Heart right ventricle (tissue), 16 donors: Measurements from ENCODE around the gene BTBD16. TPM values are rescaled to one million over a fixed set of nuclear protein-coding genes. Genes with fewer than 3 reads are reported as not detected.
A peak's percentile ranks its signal among the peaks of the same experiment; 100 is the strongest.

ENCODE experiments used
- ATAC-seq, 8 donors: fragments of 200-7000 bp; cut with Tn5 transposase; one replicate each; pipeline ENCODE4 v1.9.1; 2020; ENCODE audit warnings: mild to moderate bottlenecking in 8 of 8, moderate library complexity in 8 of 8, moderate number of reproducible peaks in 1 of 8
- DNase-seq, 2 donors: peaks; one replicate each; pipeline ENCODE4 v3.0.0-alpha.2; 2020
- H3K27ac ChIP-seq, 10 donors: fragments of 200-600 bp; sonication (generic) in 2 of 10; one replicate each; pipeline versions ENCODE4 v1.5.0 to v1.8.0; 2020 to 2022; ENCODE audit warnings: mild to moderate bottlenecking in 3 of 10
- H3K27me3 ChIP-seq, 7 donors: fragments of 200-600 bp; one replicate each; pipeline ENCODE4 v1.8.0; 2021 to 2022; ENCODE audit warnings: mild to moderate bottlenecking in 2 of 7
- H3K36me3 ChIP-seq, 9 donors: fragments of 200-600 bp; sonication (generic) in 1 of 9; one replicate each; pipeline versions ENCODE4 v1.5.0 to v1.8.0; 2020 to 2022; ENCODE audit warnings: mild to moderate bottlenecking in 2 of 9
- H3K4me1 ChIP-seq, 9 donors: fragments of 200-600 bp; sonication (generic) in 1 of 9; one replicate each; pipeline versions ENCODE4 v1.5.0 to v1.8.0; 2020 to 2022; ENCODE audit warnings: mild to moderate bottlenecking in 4 of 9
- H3K4me3 ChIP-seq, 10 donors: fragments of 200-600 bp; sonication (generic) in 2 of 10; one replicate each; pipeline versions ENCODE4 v1.5.0 to v1.8.0; 2020 to 2022; ENCODE audit warnings: mild to moderate bottlenecking in 7 of 10, moderate library complexity in 2 of 10
- H3K9me3 ChIP-seq, 11 donors: fragments of 200-600 bp in 10 of 11; sonication (generic) in 2 of 11; one replicate each; pipeline versions ENCODE4 v1.5.0 to v1.8.0; 2013 to 2022; ENCODE audit warnings: mild to moderate bottlenecking in 2 of 11, control low read depth in 1 of 11, moderate library complexity in 1 of 11
- CTCF ChIP-seq, 9 donors: fragments of 200-600 bp; sonication (generic) in 2 of 9; IDR thresholded peaks; one replicate each; pipeline versions ENCODE4 v1.5.0 to v1.8.0; 2021 to 2022; ENCODE audit warnings: antibody characterized with exemption in 9 of 9, mild to moderate bottlenecking in 5 of 9, moderate library complexity in 1 of 9
- WGBS, 2 donors: extraction: QIAGEN DNeasy Blood & Tissue Kit; methylation state at CpG; one replicate each; pipeline ENCODE4 v1.1.7; 2013; ENCODE audit warnings: inconsistent platforms in 1 of 2; 5-methylcytosine and 5-hydroxymethylcytosine counted together
- intact Hi-C, 10 donors: fragments of 100-400 bp; cut with DNase I; formaldehyde crosslinking; loops; one replicate each; pipeline versions ENCODE4 v1.11.1 to v1.14.2; 2022
- polyA plus RNA-seq, 2 donors: library from polyadenylated mRNA; stranded (reverse); fragments of 200-250 nt; gene quantifications; one replicate each; pipeline ENCODE4 v1.2.3, GENCODE V29; 2013
- total RNA-seq, 10 donors: library from RNA; stranded (reverse); fragmentation: NEBNext Ultra II Directional in 3 of 10; extraction: Animal tissue kit (Norgen Biotek cat#: 25700) in 3 of 10; gene quantifications; one replicate each; pipeline versions ENCODE4 v1.2.1 to v1.2.4, GENCODE V29; 2021 to 2023
- donor health status: Arrhythmogenic right ventricular cardiomyopathy.
- donor health status: ischemic (EF 13 %, LVEDD 7.1; RV severe dilation, severe dysfunction).
- donor health status: healthy with polysubstance abuse.
- donor health status: DM: no; HTN: yes; CAD: no.
- donor health status: DM: no; HTN: no; CAD: no.
- donor health status: ischemic (EF 25% LVEDD 6.9; RV normal size, moderate dysfunction).
- donor health status: ischemic (EF 25% LVEDD 5.7; RV mildly dilated, moderate dysfunction).
- donor health status: healthy.
- donor health status: DM: yes; HTN: yes; CAD: no.
- donor health status: Ischemic cardiomyopathy.
- donor health status: ischemic (EF 35%, LVEDD 5.7; RV mildly dilated, moderate dysfunction).
- donor health status: nonischemic (EF 11% LVEDD 7.7; RV severe dilation, severe dysfunction).
- donor health status: DM: yes; HTN: yes; CAD: no.
- donor health status: PGD.
- donor health status: ischemic (EF 29% LVEDD 5.4; RV normal size, mild dysfunction).
- donor health status: nonischemic (EF 23%, LVEDD 6.1; RV moderate dilation, normal function).

The BTBD16 gene
- total and polyA plus RNA-seq, 12 donors = 0.29 to 0.76 TPM; not detected in 10

GRCh38 chr10:122273966-122274545 lies 3.0 kb downstream of the BTBD16 start:
- Histone ChIP-seq H3K4me1 (no peaks in the 10 kb centered on the region), H3K9me3 (no peaks in the 10 kb centered on the region), H3K4me3 (no peak overlapping the region), H3K36me3 (peaks cover 0 to 34% (median 0%) of the 10 kb centered on the region in 9 donors), H3K27ac (no peak overlapping the region), H3K27me3 (no peaks in the 10 kb centered on the region)
- ATAC-seq (no peak), DNase-seq (no peak)
- WGBS, 2 donors = 83 to 84% methylated on average over 10 of the region's 10 CpGs
- TF ChIP-seq CTCF (IDR thresholded peaks at IDR 0.05) = no peak
- intact Hi-C loops = loop anchor here in 1 of 10 donors (10.0 kb wide), 2 partner anchors 129 to 219 kb away; no protein-coding TSS in a partner anchor

- peaks cover 0 to 14% (median 0%) of the 10 kb centered on the region in 9 donors for H3K36me3 ChIP-seq
- no peaks in the 10 kb centered on the region for H3K27me3 ChIP-seq
- peaks cover 0 to 8% (median 0%) of the 10 kb centered on the region in 9 donors for H3K4me1 ChIP-seq
- no peak for TF ChIP-seq CTCF (IDR thresholded peaks at IDR 0.05)
- H3K9me3 ChIP-seq = no peaks in the 10 kb centered on the region
- 84 to 89% methylated on average over 6 of the region's 6 CpGs for WGBS, 2 donors
- no peak overlapping the region for H3K4me3 ChIP-seq
- intact Hi-C loops = loop anchor here in 1 of 10 donors (10.0 kb wide), 2 partner anchors 132 to 222 kb away; no protein-coding TSS in a partner anchor
- H3K27ac ChIP-seq = no peak overlapping the region
- DNase-seq (no peak), ATAC-seq (peak in 1 of 8 donors; percentile 41)
Measured at GRCh38 chr10:122276611-122277208, 5.6 kb downstream of the BTBD16 start.

GRCh38 chr10:122277526-122278136 lies 6.5 kb downstream of the BTBD16 start:
- DNase-seq (no peak), ATAC-seq (no peak)
- TF ChIP-seq CTCF (IDR thresholded peaks at IDR 0.05) = no peak
- H3K4me1 ChIP-seq = peaks cover 0 to 9% (median 3%) of the 10 kb centered on the region in 9 donors
- no peak overlapping the region for H3K27ac ChIP-seq
- H3K36me3 ChIP-seq = peaks cover 0 to 9% (median 0%) of the 10 kb centered on the region in 9 donors
- 83 to 89% methylated on average over 10 of the region's 10 CpGs for WGBS, 2 donors
- H3K4me3 ChIP-seq = no peak overlapping the region
- H3K27me3 ChIP-seq = no peaks in the 10 kb centered on the region
- intact Hi-C loops = loop anchor here in 1 of 10 donors (10.0 kb wide), 2 partner anchors 133 to 223 kb away; no protein-coding TSS in a partner anchor
- no peaks in the 10 kb centered on the region for H3K9me3 ChIP-seq

- peak in 8 of 9 donors; percentile 38 to 71 (median 62) for TF ChIP-seq CTCF (IDR thresholded peaks at IDR 0.05)
- H3K9me3 ChIP-seq = no peaks in the 10 kb centered on the region
- H3K36me3 ChIP-seq = peaks cover 0 to 9% (median 0%) of the 10 kb centered on the region in 9 donors
- DNase-seq = peak in 1 of 2 donors; percentile 49
- peak in 7 of 8 donors; percentile 36 to 73 (median 66) for ATAC-seq
- no peaks in the 10 kb centered on the region for H3K27me3 ChIP-seq
- WGBS, 2 donors = 23 to 26% methylated on average over 9 of the region's 9 CpGs
- no peak overlapping the region for H3K4me3 ChIP-seq
- intact Hi-C loops = loop anchor here in 3 of 10 donors (5.0 to 10.0 kb wide), 4 partner anchors 135 to 425 kb away; no protein-coding TSS in a partner anchor
- peak overlapping the region in 1 of 10 donors; percentile 25 for H3K27ac ChIP-seq
- peaks cover 0 to 13% (median 3%) of the 10 kb centered on the region in 9 donors for H3K4me1 ChIP-seq
Measured at GRCh38 chr10:122279725-122280141, 8.6 kb downstream of the BTBD16 start.
